IMR-90 (cell line): Measurements from ENCODE around the gene SPAG4. TPM values are rescaled to one million over a fixed set of nuclear protein-coding genes. Genes with fewer than 3 reads are reported as not detected.

Experiments
- ATAC-seq: fragments of 200-7000 bp; cut with Tn5 transposase; 2 replicates; pipeline ENCODE4 v1.9.1; 2020; ENCODE audit warnings: low read depth, mild to moderate bottlenecking, moderate library complexity
- BruUV-seq: library from RNA; stranded (reverse); fragments of 400-500 nt; replicated peaks from 2 replicates; lab custom pipeline; 2021; lab: Mats Ljungman, UMichigan
- CTCF ChIA-PET: fragments of 300-600 bp; formaldehyde crosslinking; extraction: SDS; loops from one replicate; lab custom pipeline; 2021; ENCODE audit warnings: antibody characterized with exemption; lab: Yijun Ruan, JAX
- POLR2A ChIA-PET: fragments of 300-600 bp; sonication (Branson Sonifier 250); formaldehyde crosslinking; loops from one replicate; lab custom pipeline; 2022; ENCODE audit warnings: antibody characterized with exemption; ENCODE audit not compliant: unreplicated experiment; lab: Charles Lee
- DNase-seq: peaks from one replicate; pipeline ENCODE4 v3.0.0; 2013
- H2AFZ ChIP-seq: replicated peaks from 2 replicates; pipeline ENCODE3; 2013; ENCODE audit warnings: low read length, mild to moderate bottlenecking; ENCODE audit not compliant: poor library complexity
- H2AK5ac ChIP-seq: 2 replicates; pipeline ENCODE4 v1.6.1; 2013; ENCODE audit warnings: low read depth, low read length, inconsistent platforms
- H2AK9ac ChIP-seq: replicated peaks from 2 replicates; pipeline ENCODE3; 2013; ENCODE audit warnings: mild to moderate bottlenecking, low read depth, low read length, moderate library complexity; ENCODE audit not compliant: poor library complexity
- H2BK120ac ChIP-seq: 2 replicates; pipeline ENCODE4 v1.6.1; 2013; ENCODE audit warnings: low read depth, low read length, inconsistent platforms
- H2BK15ac ChIP-seq: 3 replicates; pipeline ENCODE4 v1.6.1; 2013; ENCODE audit warnings: low read depth, low read length, inconsistent platforms
- H2BK20ac ChIP-seq: 2 replicates; pipeline ENCODE4 v1.6.1; 2013; ENCODE audit warnings: low read depth, mild to moderate bottlenecking, inconsistent platforms, low read length, moderate library complexity
- H2BK5ac ChIP-seq: 2 replicates; pipeline ENCODE4 v1.6.1; 2013; ENCODE audit warnings: mild to moderate bottlenecking, low read depth, low read length, inconsistent platforms; ENCODE audit not compliant: poor library complexity, severe bottlenecking
- H3K14ac ChIP-seq: replicated peaks from 2 replicates; pipeline ENCODE4 v1.6.1; 2013; ENCODE audit warnings: low read depth, low read length, inconsistent platforms
- H3K18ac ChIP-seq: 2 replicates; pipeline ENCODE4 v1.6.1; 2013; ENCODE audit warnings: low read depth, low read length, control low read depth
- H3K23ac ChIP-seq: 2 replicates; pipeline ENCODE4 v1.6.1; 2013; ENCODE audit warnings: low read depth, low read length, inconsistent platforms
- H3K27ac ChIP-seq: 2 replicates; pipeline ENCODE4 v1.5.1; 2013; ENCODE audit warnings: mild to moderate bottlenecking, control low read depth, low read length; ENCODE audit not compliant: insufficient read depth
- H3K27me3 ChIP-seq: 2 replicates; pipeline ENCODE4 v1.6.1; 2013; ENCODE audit warnings: low read length; ENCODE audit not compliant: control insufficient read depth, insufficient read depth
- H3K36me3 ChIP-seq: 2 replicates; pipeline ENCODE4 v1.6.1; 2013; ENCODE audit warnings: low read length, mixed read lengths; ENCODE audit not compliant: control insufficient read depth, insufficient read depth
- H3K4ac ChIP-seq: 2 replicates; pipeline ENCODE4 v1.6.1; 2013; ENCODE audit warnings: low read depth, low read length, inconsistent platforms
- H3K4me1 ChIP-seq: 2 replicates; pipeline ENCODE4 v1.6.1; 2013; ENCODE audit warnings: low read length, mixed read lengths; ENCODE audit not compliant: control insufficient read depth, insufficient read depth
- H3K4me2 ChIP-seq: 2 replicates; pipeline ENCODE4 v1.6.1; 2013; ENCODE audit warnings: low read depth, mild to moderate bottlenecking, control low read depth, low read length, moderate library complexity
- H3K4me3 ChIP-seq: 2 replicates; pipeline ENCODE4 v1.5.1; 2013; ENCODE audit warnings: low read depth, mild to moderate bottlenecking, control low read depth, low read length, moderate library complexity; ENCODE audit not compliant: insufficient read depth
- H3K56ac ChIP-seq: 2 replicates; pipeline ENCODE4 v1.6.1; 2013; ENCODE audit warnings: low read length, inconsistent platforms; ENCODE audit not compliant: insufficient read depth; ENCODE audit errors: extremely low read depth
- H3K79me1 ChIP-seq, 2 experiments: 2 replicates each; pipeline ENCODE4 v1.6.1; 2013; ENCODE audit warnings: low read length in 2 of 2, inconsistent platforms in 1 of 2, low read depth in 1 of 2
- H3K9ac ChIP-seq: 2 replicates; pipeline ENCODE4 v1.6.1; 2013; ENCODE audit warnings: low read depth, low read length, control low read depth
- H3K9me1 ChIP-seq: 2 replicates; pipeline ENCODE4 v1.6.1; 2013; ENCODE audit warnings: low read length, inconsistent platforms; ENCODE audit not compliant: insufficient read depth
- H3K9me3 ChIP-seq: 2 replicates; pipeline ENCODE4 v1.6.1; 2013; ENCODE audit warnings: low read length; ENCODE audit not compliant: control insufficient read depth, insufficient read depth
- H4K20me1 ChIP-seq: 2 replicates; pipeline ENCODE4 v1.6.1; 2013; ENCODE audit warnings: low read length, inconsistent platforms; ENCODE audit not compliant: insufficient read depth
- H4K5ac ChIP-seq: 2 replicates; pipeline ENCODE4 v1.6.1; 2013; ENCODE audit warnings: mild to moderate bottlenecking, low read depth, low read length, control low read depth
- H4K8ac ChIP-seq, 2 experiments: 2 replicates each; pipeline ENCODE4 v1.6.1; 2013; ENCODE audit warnings: low read depth in 2 of 2, low read length in 2 of 2, control low read depth in 1 of 2, inconsistent platforms in 1 of 2
- H4K91ac ChIP-seq: 2 replicates; pipeline ENCODE4 v1.6.1; 2013; ENCODE audit warnings: low read depth, low read length, inconsistent platforms; ENCODE audit not compliant: insufficient read depth
- ELK1 ChIP-seq: fragments of 150-350 bp; IDR thresholded peaks from 2 replicates; pipeline ENCODE4 v1.6.1; 2016; ENCODE audit warnings: low read depth, mild to moderate bottlenecking, low read length, moderate library complexity, borderline replicate concordance
- FOS ChIP-seq: fragments of 150-350 bp; IDR thresholded peaks from 2 replicates; pipeline ENCODE4 v1.6.1; 2016; ENCODE audit warnings: low read depth, low read length
- MAZ ChIP-seq: IDR thresholded peaks from 2 replicates; pipeline ENCODE4 v1.6.1; 2012; ENCODE audit warnings: low read depth, mild to moderate bottlenecking, low read length, improper control_type of control experiment, moderate library complexity, borderline replicate concordance
- POLR2A ChIP-seq: IDR thresholded peaks from 2 replicates; pipeline ENCODE4 v1.6.1; 2012; ENCODE audit warnings: mild to moderate bottlenecking, low read depth, low read length
- RFX5 ChIP-seq: IDR thresholded peaks from 2 replicates; pipeline ENCODE4 v1.8.0; 2012; ENCODE audit warnings: low read depth, mild to moderate bottlenecking, low read length, moderate library complexity
- SMC3 ChIP-seq: fragments of 150-350 bp; IDR thresholded peaks from 2 replicates; pipeline ENCODE4 v1.6.1; 2016; ENCODE audit warnings: low read depth, mild to moderate bottlenecking, antibody characterized with exemption, low read length, moderate library complexity
- WGBS, 2 experiments: methylation state at CpG; one replicate each; pipeline versions ENCODE4 v1.1.5 to v1.1.7; 2013; ENCODE audit warnings: missing lambda C conversion rate in 2 of 2; ENCODE audit not compliant: insufficient read length in 1 of 2; ENCODE audit errors: extremely low coverage in 2 of 2; 5-methylcytosine and 5-hydroxymethylcytosine counted together
- dilution Hi-C: fragments of 300-500 bp; cut with HindIII; formaldehyde crosslinking; loops from one replicate; pipeline ENCODE4 v1.14.3; 2018; ENCODE audit warnings: low sequenced_read_pairs; ENCODE audit not compliant: unreplicated experiment
- in situ Hi-C: fragments of 300-500 bp; cut with MboI; formaldehyde crosslinking; loops from 3 replicates; pipeline ENCODE4 v1.14.3; 2019; ENCODE audit warnings: low sequenced_read_pairs, inconsistent platforms, mixed read lengths
- intact Hi-C: fragments of 100-400 bp; cut with micrococcal nuclease; formaldehyde crosslinking; loops from 2 replicates; pipeline ENCODE4 v1.10.0; 2022
- polyA plus RNA-seq, 3 experiments: library from polyadenylated mRNA; depleted of rRNA; stranded (reverse); fragments of >200 nt; gene quantifications; 2 replicates each; pipeline ENCODE4 v1.2.3, GENCODE V29; 2012; ENCODE audit warnings: low replicate concordance in 1 of 3
- total RNA-seq: library from RNA; depleted of rRNA; stranded (reverse); fragments of >200 nt; gene quantifications from 2 replicates; pipeline ENCODE4 v1.2.3, GENCODE V29; 2012

The SPAG4 gene
- total and polyA plus RNA-seq, 2 of the 4 experiments (the other 2 are of a cell fraction): 1.8 to 5.5 TPM

- Histone ChIP-seq H3K18ac (no peak overlapping the region), H3K4me1 (peaks cover 10% of the 10 kb centered on the region), H3K9ac (no peak overlapping the region), H2BK5ac (no peak overlapping the region), H3K4ac (no peak overlapping the region), H2BK15ac (no peak overlapping the region), H3K36me3 (peaks cover 32% of the 10 kb centered on the region), H3K9me3 (no peaks in the 10 kb centered on the region), H2BK120ac (no peak overlapping the region), H2AK9ac (no peak overlapping the region), H3K9me1 (peaks cover 27% of the 10 kb centered on the region), H3K79me1 (peaks cover 38 to 67% of the 10 kb centered on the region in 2 experiments), H4K5ac (no peak overlapping the region), H2AFZ (no peak overlapping the region), H3K27ac (no peak overlapping the region), H2BK20ac (no peak overlapping the region), H4K91ac (no peak overlapping the region), H4K20me1 (peaks cover 59% of the 10 kb centered on the region), H3K23ac (no peak overlapping the region), H4K8ac (no peak overlapping the region), H3K14ac (no peak overlapping the region), H3K4me2 (no peak overlapping the region), H3K27me3 (no peaks in the 10 kb centered on the region), H3K4me3 (no peak overlapping the region), H3K56ac (no peak overlapping the region), H2AK5ac (no peak overlapping the region)
- in situ Hi-C loops: no loop called here
- CTCF ChIA-PET: no interaction called here
- POLR2A ChIA-PET: no interaction called here
- no TSS peak for BruUV-seq
- TF ChIP-seq POLR2A: no peak
- no peak for TF ChIP-seq FOS
- no peak for TF ChIP-seq ELK1
- no peak for TF ChIP-seq RFX5
- TF ChIP-seq SMC3: no peak
- no peak for TF ChIP-seq MAZ
- WGBS, 2 experiments: 100% methylated on average over 1 of the region's 13 CpGs; no CpG with 5 or more reads in 1 of the 2 experiments
- ATAC-seq (no peak), DNase-seq (no peak)
- intact Hi-C loops: no loop called here
- dilution Hi-C loops: no loop called here
These were observed 17.0 kb downstream of the SPAG4 start for GRCh38 chr20:35632539-35633115.
